MCF 10A (cell line): ENCODE data around the gene TTLL5. TPM values are rescaled to one million over a fixed set of nuclear protein-coding genes. Genes with fewer than 3 reads are reported as not detected.

Experiments
- BruUV-seq: library from RNA; stranded (reverse); fragments of 400-500 nt; replicated peaks from 2 replicates; lab custom pipeline; 2021; lab: Mats Ljungman, UMichigan
- CTCF ChIA-PET: fragments of 300-600 bp; sonication (Branson Sonifier 250); formaldehyde crosslinking; extraction: SDS; loops from one replicate; lab custom pipeline; 2021; ENCODE audit warnings: antibody characterized with exemption, inconsistent platforms; lab: Yijun Ruan, JAX
- POLR2A ChIA-PET: fragments of 300-600, 350-650 bp; sonication (Branson Sonifier 250); formaldehyde crosslinking; extraction: SDS; loops from one replicate; lab custom pipeline; 2020; ENCODE audit warnings: antibody characterized with exemption, inconsistent platforms; lab: Yijun Ruan, JAX
- DNase-seq: peaks from one replicate; pipeline ENCODE4 v3.0.0-alpha.2; 2018; ENCODE audit not compliant: unreplicated experiment
- H3K27ac Mint-ChIP-seq: one replicate; pipeline ENCODE4 v1.8.0; 2022; ENCODE audit warnings: mild to moderate bottlenecking, low read depth, mixed read lengths; ENCODE audit not compliant: unreplicated experiment
- H3K27me3 Mint-ChIP-seq: one replicate; pipeline ENCODE4 v1.8.0; 2022; ENCODE audit warnings: mixed read lengths; ENCODE audit not compliant: insufficient read depth, unreplicated experiment
- H3K36me3 Mint-ChIP-seq: one replicate; pipeline ENCODE4 v1.8.0; 2022; ENCODE audit warnings: mild to moderate bottlenecking, moderate library complexity, mixed read lengths; ENCODE audit not compliant: insufficient read depth, unreplicated experiment
- H3K4me1 Mint-ChIP-seq: one replicate; pipeline ENCODE4 v1.8.0; 2022; ENCODE audit warnings: mixed read lengths; ENCODE audit not compliant: insufficient read depth, unreplicated experiment
- H3K4me3 Mint-ChIP-seq: one replicate; pipeline ENCODE4 v1.8.0; 2022; ENCODE audit warnings: mild to moderate bottlenecking, moderate library complexity, mixed read lengths; ENCODE audit not compliant: unreplicated experiment
- H3K9me3 Mint-ChIP-seq: one replicate; pipeline ENCODE4 v1.8.0; 2022; ENCODE audit warnings: mixed read lengths; ENCODE audit not compliant: unreplicated experiment
- CTCF ChIP-seq: fragments of 200-600 bp; IDR thresholded peaks from one replicate; pipeline ENCODE4 v1.8.0; 2022; ENCODE audit warnings: antibody characterized with exemption, mild to moderate bottlenecking; ENCODE audit not compliant: unreplicated experiment
- intact Hi-C: fragments of 100-400 bp; cut with micrococcal nuclease; formaldehyde crosslinking; loops from 2 replicates; pipeline ENCODE4 v1.14.1; 2022
- total RNA-seq: library from RNA; stranded (reverse); gene quantifications from 2 replicates; pipeline ENCODE4 v1.2.3, GENCODE V29; 2022

The TTLL5 gene
- total RNA-seq, 1 experiment from 2014 or later: 31.7 TPM

- intact Hi-C loops: no loop called here
- TF ChIP-seq CTCF: no peak
- POLR2A ChIA-PET: no interaction called here
- H3K36me3 Mint-ChIP-seq: peaks cover 15% of the 10 kb centered on the region
- CTCF ChIA-PET: no interaction called here
- no peak for DNase-seq
- no peaks in the 10 kb centered on the region for H3K9me3 Mint-ChIP-seq
- H3K27me3 Mint-ChIP-seq: no peaks in the 10 kb centered on the region
- no peak overlapping the region for H3K4me3 Mint-ChIP-seq
- no peak overlapping the region for H3K27ac Mint-ChIP-seq
- H3K4me1 Mint-ChIP-seq: no peaks in the 10 kb centered on the region
- no TSS peak for BruUV-seq
These were observed 291.4 kb downstream of the TTLL5 start for GRCh38 chr14:75952489-75952888.

DNA sequence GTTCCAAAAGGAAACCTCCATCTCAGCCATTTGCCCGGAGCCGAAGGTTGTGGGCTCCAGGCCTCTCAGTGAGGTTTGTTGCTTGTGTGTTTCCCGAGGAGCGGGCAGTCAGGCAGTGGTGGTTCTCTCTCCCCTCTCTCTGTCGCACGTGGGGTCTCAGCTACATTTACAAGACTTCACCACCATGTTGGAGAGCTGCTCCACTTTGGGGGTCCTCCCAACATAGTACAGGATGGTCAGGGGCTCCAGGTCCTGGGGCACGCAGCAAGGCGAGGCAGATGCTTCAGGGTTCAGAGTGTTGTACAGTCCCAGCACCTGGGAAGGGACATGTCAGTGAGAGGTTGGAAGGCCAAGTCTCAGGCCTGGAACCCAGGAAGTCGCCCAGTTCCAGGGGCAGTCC, 298.0 kb downstream of the TTLL5 start:
- ChIA-PET POLR2A (no interaction called here), CTCF (interaction anchor here (0.7 to 1.3 kb wide), 2 partner anchors 53 to 237 kb away, joined by 3 to 4 read pairs; no protein-coding TSS in a partner anchor)
- Mint-ChIP-seq H3K36me3 (peaks cover 16% of the 10 kb centered on the region), H3K27ac (no peak overlapping the region), H3K4me1 (no peaks in the 10 kb centered on the region), H3K4me3 (no peak overlapping the region), H3K27me3 (no peaks in the 10 kb centered on the region), H3K9me3 (no peaks in the 10 kb centered on the region)
- no peak for DNase-seq
- no TSS peak for BruUV-seq
- intact Hi-C loops: no loop called here
- no peak for TF ChIP-seq CTCF

DNA sequence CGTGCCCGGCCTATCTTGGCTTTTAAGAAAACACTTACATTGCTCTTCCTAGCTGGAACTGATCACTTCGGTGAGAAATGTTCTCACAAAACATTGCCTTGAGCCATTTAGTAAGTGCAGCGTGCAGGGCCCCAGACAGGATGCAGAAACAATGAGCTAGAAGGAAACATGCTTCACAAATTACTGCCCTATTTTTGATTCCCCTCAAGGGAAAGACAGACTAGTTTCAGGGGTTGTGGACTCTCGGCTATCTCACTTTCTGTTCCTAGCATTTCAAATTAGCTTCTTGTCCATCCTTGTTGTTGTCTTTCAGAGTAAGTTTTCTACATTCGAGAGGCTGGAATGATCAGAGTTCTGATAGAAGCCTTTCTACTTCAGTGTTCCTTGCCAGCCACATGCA, 299.2 kb downstream of the TTLL5 start:
- Mint-ChIP-seq H3K4me1 (no peaks in the 10 kb centered on the region), H3K27me3 (no peaks in the 10 kb centered on the region), H3K4me3 (no peak overlapping the region), H3K36me3 (peaks cover 7% of the 10 kb centered on the region), H3K9me3 (no peaks in the 10 kb centered on the region), H3K27ac (no peak overlapping the region)
- no peak for DNase-seq
- no peak for TF ChIP-seq CTCF
- no TSS peak for BruUV-seq
- CTCF ChIA-PET: interaction anchor here (1.3 to 1.4 kb wide), 2 partner anchors 19 to 54 kb away, joined by 4 to 5 read pairs; no protein-coding TSS in a partner anchor
- POLR2A ChIA-PET: no interaction called here
- intact Hi-C loops: no loop called here

- no peak for DNase-seq
- H3K4me3 Mint-ChIP-seq: no peak overlapping the region
- no peaks in the 10 kb centered on the region for H3K9me3 Mint-ChIP-seq
- peaks cover 7% of the 10 kb centered on the region for H3K36me3 Mint-ChIP-seq
- intact Hi-C loops: no loop called here
- H3K27me3 Mint-ChIP-seq: no peaks in the 10 kb centered on the region
- CTCF ChIA-PET: interaction anchor here (0.6 kb wide), 1 partner anchor 21 kb away, joined by 3 read pairs; no protein-coding TSS in a partner anchor
- BruUV-seq: no TSS peak
- no peaks in the 10 kb centered on the region for H3K4me1 Mint-ChIP-seq
- TF ChIP-seq CTCF: no peak
- POLR2A ChIA-PET: interaction anchor here (0.6 kb wide), 1 partner anchor 12 kb away, joined by 3 read pairs; no protein-coding TSS in a partner anchor
- H3K27ac Mint-ChIP-seq: no peak overlapping the region
These were observed 300.6 kb downstream of the TTLL5 start for GRCh38 chr14:75961662-75962061.
